ENCODE measurements around the gene KLF2. TPM values are rescaled to one million over a fixed set of nuclear protein-coding genes. Genes with fewer than 3 reads are reported as not detected.
A peak's percentile ranks its signal among the peaks of the same experiment; 100 is the strongest.

The KLF2 gene
- total and polyA plus RNA-seq, 10 of the 15 experiments (the other 5 are each of a cell fraction or from before 2014, with no cell fraction given) = 0.16 to 13.7 (median 1.0) TPM

DNA sequence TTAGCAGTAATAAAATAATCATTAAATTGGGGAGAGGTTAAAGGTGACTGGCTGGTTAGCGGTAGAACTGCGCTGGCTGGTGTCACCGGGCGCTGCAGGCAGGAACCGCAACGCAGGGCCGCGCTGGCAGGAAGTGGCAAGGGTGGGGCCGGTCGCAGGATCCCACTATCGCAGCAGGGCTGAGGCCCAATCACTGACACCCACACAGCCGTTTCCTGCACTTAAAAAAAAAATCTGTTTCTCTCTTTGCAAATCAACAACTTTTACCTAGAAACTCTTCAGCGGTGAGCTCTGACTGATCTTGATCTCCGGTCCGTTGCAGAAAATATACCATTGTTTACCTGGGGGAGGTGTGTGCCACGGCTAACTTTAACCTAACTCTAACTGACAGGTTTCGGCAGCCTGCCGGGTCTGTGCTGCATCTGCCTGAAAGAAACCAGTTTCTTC lies 46.9 kb downstream of the KLF2 start (continued):
- TF ChIP-seq, protein P1, sequence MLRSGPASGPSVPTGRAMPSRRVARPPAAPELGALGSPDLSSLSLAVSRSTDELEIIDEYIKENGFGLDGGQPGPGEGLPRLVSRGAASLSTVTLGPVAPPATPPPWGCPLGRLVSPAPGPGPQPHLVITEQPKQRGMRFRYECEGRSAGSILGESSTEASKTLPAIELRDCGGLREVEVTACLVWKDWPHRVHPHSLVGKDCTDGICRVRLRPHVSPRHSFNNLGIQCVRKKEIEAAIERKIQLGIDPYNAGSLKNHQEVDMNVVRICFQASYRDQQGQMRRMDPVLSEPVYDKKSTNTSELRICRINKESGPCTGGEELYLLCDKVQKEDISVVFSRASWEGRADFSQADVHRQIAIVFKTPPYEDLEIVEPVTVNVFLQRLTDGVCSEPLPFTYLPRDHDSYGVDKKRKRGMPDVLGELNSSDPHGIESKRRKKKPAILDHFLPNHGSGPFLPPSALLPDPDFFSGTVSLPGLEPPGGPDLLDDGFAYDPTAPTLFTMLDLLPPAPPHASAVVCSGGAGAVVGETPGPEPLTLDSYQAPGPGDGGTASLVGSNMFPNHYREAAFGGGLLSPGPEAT (IDR thresholded peaks at IDR 0.05; ENCODE audit: low read depth) = peak; percentile 47; the same call in 1 of the 2 replicates
- TF ChIP-seq CBX3 (IDR thresholded peaks at IDR 0.05; ENCODE audit: borderline replicate concordance, low read depth) = no peak
- peak; percentile 80 for TF ChIP-seq NFIC (IDR thresholded peaks at IDR 0.05; ENCODE audit: low read depth, low read length)
- TF ChIP-seq NFYA (IDR thresholded peaks at IDR 0.05; ENCODE audit: borderline replicate concordance, low read depth, low read length) = no peak
- no peak for TF ChIP-seq STAT1 (conservative IDR thresholded peaks at IDR 0.05)
- TF ChIP-seq MYC (IDR thresholded peaks at IDR 0.05; ENCODE audit: insufficient read depth, insufficient read length, insufficient replicate concordance, low read length, severe bottlenecking) = no peak
- no peak for TF ChIP-seq SREBF1 (IDR thresholded peaks at IDR 0.05; ENCODE audit: low read length)
- TF ChIP-seq, protein P2, sequence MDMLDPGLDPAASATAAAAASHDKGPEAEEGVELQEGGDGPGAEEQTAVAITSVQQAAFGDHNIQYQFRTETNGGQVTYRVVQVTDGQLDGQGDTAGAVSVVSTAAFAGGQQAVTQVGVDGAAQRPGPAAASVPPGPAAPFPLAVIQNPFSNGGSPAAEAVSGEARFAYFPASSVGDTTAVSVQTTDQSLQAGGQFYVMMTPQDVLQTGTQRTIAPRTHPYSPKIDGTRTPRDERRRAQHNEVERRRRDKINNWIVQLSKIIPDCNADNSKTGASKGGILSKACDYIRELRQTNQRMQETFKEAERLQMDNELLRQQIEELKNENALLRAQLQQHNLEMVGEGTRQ (IDR thresholded peaks at IDR 0.05; ENCODE audit: borderline replicate concordance, low read depth, low read length) = no peak
- TF ChIP-seq, protein P3, sequence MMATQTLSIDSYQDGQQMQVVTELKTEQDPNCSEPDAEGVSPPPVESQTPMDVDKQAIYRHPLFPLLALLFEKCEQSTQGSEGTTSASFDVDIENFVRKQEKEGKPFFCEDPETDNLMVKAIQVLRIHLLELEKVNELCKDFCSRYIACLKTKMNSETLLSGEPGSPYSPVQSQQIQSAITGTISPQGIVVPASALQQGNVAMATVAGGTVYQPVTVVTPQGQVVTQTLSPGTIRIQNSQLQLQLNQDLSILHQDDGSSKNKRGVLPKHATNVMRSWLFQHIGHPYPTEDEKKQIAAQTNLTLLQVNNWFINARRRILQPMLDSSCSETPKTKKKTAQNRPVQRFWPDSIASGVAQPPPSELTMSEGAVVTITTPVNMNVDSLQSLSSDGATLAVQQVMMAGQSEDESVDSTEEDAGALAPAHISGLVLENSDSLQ (IDR thresholded peaks at IDR 0.05) = no peak; the same call in 1 of the 2 replicates
- TF ChIP-seq MEF2B (IDR thresholded peaks at IDR 0.05; ENCODE audit: partially characterized antibody, poor library complexity, severe bottlenecking) = peak; percentile 60
- TF ChIP-seq CREM (IDR thresholded peaks at IDR 0.05; ENCODE audit: low read depth) = peak; percentile 34
- peak in 1 of 2 experiments; percentile 56; a peak in 2 of 3 replicates for TF ChIP-seq EGR1 (IDR thresholded peaks at IDR 0.05; ENCODE audit: borderline replicate concordance in 1 of 2, low read depth in 2 of 2, low read length in 2 of 2)
- no peak for TF ChIP-seq ESRRA (IDR thresholded peaks at IDR 0.05; ENCODE audit: low read length)
- TF ChIP-seq SIN3A (IDR thresholded peaks at IDR 0.05; ENCODE audit: low read depth, low read length) = no peak
- 0 out of 2 replicates have a peak, but pooled peaks have one; percentile 39 for TF ChIP-seq CBX5 (IDR thresholded peaks at IDR 0.05; ENCODE audit: low read depth)
- TF ChIP-seq, protein P4, sequence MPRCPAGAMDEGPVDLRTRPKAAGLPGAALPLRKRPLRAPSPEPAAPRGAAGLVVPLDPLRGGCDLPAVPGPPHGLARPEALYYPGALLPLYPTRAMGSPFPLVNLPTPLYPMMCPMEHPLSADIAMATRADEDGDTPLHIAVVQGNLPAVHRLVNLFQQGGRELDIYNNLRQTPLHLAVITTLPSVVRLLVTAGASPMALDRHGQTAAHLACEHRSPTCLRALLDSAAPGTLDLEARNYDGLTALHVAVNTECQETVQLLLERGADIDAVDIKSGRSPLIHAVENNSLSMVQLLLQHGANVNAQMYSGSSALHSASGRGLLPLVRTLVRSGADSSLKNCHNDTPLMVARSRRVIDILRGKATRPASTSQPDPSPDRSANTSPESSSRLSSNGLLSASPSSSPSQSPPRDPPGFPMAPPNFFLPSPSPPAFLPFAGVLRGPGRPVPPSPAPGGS (IDR thresholded peaks at IDR 0.05; ENCODE audit: borderline replicate concordance, insufficient read depth, low read depth, low read length, poor library complexity, severe bottlenecking) = peak; percentile 69
- no peak for TF ChIP-seq SMARCA5 (IDR thresholded peaks at IDR 0.05)
- TF ChIP-seq EP300 (IDR thresholded peaks at IDR 0.05; ENCODE audit: borderline replicate concordance in 1 of 2, control insufficient read depth in 1 of 2, low read depth in 2 of 2, low read length in 2 of 2) = peak; percentile 49 to 97; a peak in 3 of 4 replicates
- TF ChIP-seq TARDBP (IDR thresholded peaks at IDR 0.05; ENCODE audit: borderline replicate concordance) = no peak
- TF ChIP-seq FOS (IDR thresholded peaks at IDR 0.05; ENCODE audit: borderline replicate concordance, extremely low read depth, insufficient read length) = no peak
- TF ChIP-seq CREB1 (IDR thresholded peaks at IDR 0.05; ENCODE audit: low read depth) = peak; percentile 63; the same call in 1 of the 2 replicates
- no peak for TF ChIP-seq NR2C2 (IDR thresholded peaks at IDR 0.05; ENCODE audit: borderline replicate concordance, control insufficient read depth, insufficient read length, low read depth)
- no peak for TF ChIP-seq RB1 (IDR thresholded peaks at IDR 0.05; ENCODE audit: borderline replicate concordance)
- TF ChIP-seq RFX5 (IDR thresholded peaks at IDR 0.05; ENCODE audit: low read depth, low read length) = no peak
